Esophagus (tissue), 2 donors: ENCODE data around the gene AXIN1. TPM values are rescaled to one million over a fixed set of nuclear protein-coding genes. Genes with fewer than 3 reads are reported as not detected.
"Not testable (repeated sequence)": the region's sequence is repeated elsewhere in the genome, so short reads cannot be mapped to it uniquely, and the experiment has no call there.

ENCODE experiments used
- H3K27ac ChIP-seq, 2 donors: one replicate each; pipeline ENCODE4 v1.5.1; 2013; ENCODE audit warnings: low read depth in 2 of 2, mild to moderate bottlenecking in 2 of 2, inconsistent platforms in 1 of 2, low read length in 1 of 2, moderate library complexity in 1 of 2
- H3K27me3 ChIP-seq, 2 donors: one replicate each; pipeline ENCODE4 v1.6.1; 2013; ENCODE audit warnings: low read length in 2 of 2, control low read depth in 1 of 2, mild to moderate bottlenecking in 1 of 2; ENCODE audit not compliant: insufficient read depth in 2 of 2, control insufficient read depth in 1 of 2
- H3K36me3 ChIP-seq, 2 donors: one replicate each; pipeline ENCODE4 v1.6.1; 2013; ENCODE audit warnings: low read length in 1 of 2; ENCODE audit not compliant: control insufficient read depth in 2 of 2, insufficient read depth in 2 of 2
- H3K4me1 ChIP-seq, 2 donors: one replicate each; pipeline ENCODE4 v1.6.1; 2013; ENCODE audit warnings: low read length in 1 of 2; ENCODE audit not compliant: control insufficient read depth in 2 of 2, insufficient read depth in 2 of 2
- H3K4me3 ChIP-seq, 2 donors: one replicate each; pipeline ENCODE4 v1.5.1; 2013; ENCODE audit warnings: low read length in 2 of 2, mild to moderate bottlenecking in 2 of 2, low read depth in 1 of 2, moderate library complexity in 1 of 2
- H3K9me3 ChIP-seq, 2 donors: one replicate each; pipeline ENCODE4 v1.6.1; 2013; ENCODE audit warnings: mild to moderate bottlenecking in 2 of 2, low read depth in 1 of 2, low read length in 1 of 2, moderate library complexity in 1 of 2; ENCODE audit not compliant: control insufficient read depth in 2 of 2, insufficient read depth in 1 of 2
- WGBS, 2 donors: extraction: QIAGEN DNeasy Blood & Tissue Kit; methylation state at CpG; one replicate each; pipeline ENCODE4 v1.1.7; 2013; 5-methylcytosine and 5-hydroxymethylcytosine counted together
- polyA plus RNA-seq, 2 donors: library from polyadenylated mRNA; stranded (reverse); fragments of 200-250 nt; gene quantifications; one replicate each; pipeline ENCODE4 v1.2.3, GENCODE V29; 2013
- donor health status: healthy with polysubstance abuse.
- donor health status: Bipolar disorder and iron deficiency.

AXIN1 gene
- polyA plus RNA-seq, 2 donors = 11.9 to 16.7 TPM

GRCh38 chr16:396605-397004 is 44.1 kb upstream of the AXIN1 start:
- H3K36me3 ChIP-seq = no peaks in the 10 kb centered on the region
- peak overlapping the region; percentile 12 to 62 for H3K4me3 ChIP-seq
- no peaks in the 10 kb centered on the region for H3K27me3 ChIP-seq
- H3K27ac ChIP-seq = peak overlapping the region; percentile 59 to 61
- H3K9me3 ChIP-seq = peaks cover 0 to 4% of the 10 kb centered on the region in 2 donors
- WGBS, 2 donors = 6% methylated on average over 22 of the region's 22 CpGs
- H3K4me1 ChIP-seq = peaks cover 0 to 10% of the 10 kb centered on the region in 2 donors

- no peak overlapping the region for H3K4me3 ChIP-seq
- H3K4me1 ChIP-seq = peaks cover 0 to 10% of the 10 kb centered on the region in 2 donors
- no peaks in the 10 kb centered on the region for H3K36me3 ChIP-seq
- H3K9me3 ChIP-seq = peaks cover 0 to 4% of the 10 kb centered on the region in 2 donors
- 31 to 41% methylated on average over 3 of the region's 3 CpGs for WGBS, 2 donors
- H3K27me3 ChIP-seq = no peaks in the 10 kb centered on the region
- no peak overlapping the region for H3K27ac ChIP-seq
These were observed 43.7 kb upstream of the AXIN1 start for GRCh38 chr16:396199-396598.

- peaks cover 0 to 4% of the 10 kb centered on the region in 2 donors for H3K9me3 ChIP-seq
- H3K4me1 ChIP-seq = no peaks in the 10 kb centered on the region
- no peaks in the 10 kb centered on the region for H3K36me3 ChIP-seq
- H3K4me3 ChIP-seq = no peak overlapping the region
- H3K27ac ChIP-seq = no peak overlapping the region
- H3K27me3 ChIP-seq = no peaks in the 10 kb centered on the region
- 89 to 94% methylated on average over 7 of the region's 7 CpGs for WGBS, 2 donors
These were observed 40.0 kb upstream of the AXIN1 start for GRCh38 chr16:392450-393030.

DNA sequence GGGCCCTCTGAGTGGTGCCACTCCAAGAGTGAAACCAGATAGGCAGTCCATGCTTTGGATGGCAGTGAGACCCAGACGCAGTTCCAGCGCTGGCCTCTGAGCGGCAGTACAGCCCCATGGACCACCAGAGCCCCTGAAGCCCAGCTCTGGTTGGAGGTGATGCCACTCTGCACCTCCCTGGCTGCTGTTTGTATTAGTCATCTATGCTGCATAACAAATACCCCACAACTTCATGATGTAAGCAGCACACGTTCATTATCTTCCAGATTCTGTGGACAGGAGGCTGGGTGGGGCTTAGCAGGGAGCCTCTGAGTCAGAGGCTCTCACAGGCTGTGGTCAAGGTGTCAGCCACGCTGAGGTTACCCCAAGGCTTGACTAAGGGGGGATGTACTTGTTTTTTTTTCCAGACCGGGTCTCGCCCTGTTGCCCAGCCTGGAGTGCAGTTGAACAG is 39.4 kb upstream of the AXIN1 start:
- H3K36me3 ChIP-seq = no peaks in the 10 kb centered on the region
- H3K27ac ChIP-seq = no peak overlapping the region
- H3K9me3 ChIP-seq = peaks cover 0 to 4% of the 10 kb centered on the region in 2 donors
- H3K4me1 ChIP-seq = no peaks in the 10 kb centered on the region
- H3K4me3 ChIP-seq = no peak overlapping the region
- WGBS, 2 donors = 64 to 68% methylated on average over 7 of the region's 7 CpGs
- no peaks in the 10 kb centered on the region for H3K27me3 ChIP-seq

GRCh38 chr16:389352-389751 is 36.8 kb upstream of the AXIN1 start:
- H3K4me3 ChIP-seq = no peak overlapping the region
- WGBS, 2 donors = 81 to 83% methylated on average over 10 of the region's 10 CpGs
- H3K27ac ChIP-seq = no peak overlapping the region
- H3K36me3 ChIP-seq = no peaks in the 10 kb centered on the region
- no peaks in the 10 kb centered on the region for H3K4me1 ChIP-seq
- peaks cover 0 to 4% of the 10 kb centered on the region in 2 donors for H3K9me3 ChIP-seq
- H3K27me3 ChIP-seq = no peaks in the 10 kb centered on the region

GRCh38 chr16:387761-388666 is 35.5 kb upstream of the AXIN1 start:
- H3K9me3 ChIP-seq, H3K4me1 ChIP-seq, H3K4me3 ChIP-seq, H3K36me3 ChIP-seq, H3K27me3 ChIP-seq, H3K27ac ChIP-seq: not testable (repeated sequence)
- WGBS, 2 donors = 39 to 47% methylated on average over 20 of the region's 20 CpGs

DNA sequence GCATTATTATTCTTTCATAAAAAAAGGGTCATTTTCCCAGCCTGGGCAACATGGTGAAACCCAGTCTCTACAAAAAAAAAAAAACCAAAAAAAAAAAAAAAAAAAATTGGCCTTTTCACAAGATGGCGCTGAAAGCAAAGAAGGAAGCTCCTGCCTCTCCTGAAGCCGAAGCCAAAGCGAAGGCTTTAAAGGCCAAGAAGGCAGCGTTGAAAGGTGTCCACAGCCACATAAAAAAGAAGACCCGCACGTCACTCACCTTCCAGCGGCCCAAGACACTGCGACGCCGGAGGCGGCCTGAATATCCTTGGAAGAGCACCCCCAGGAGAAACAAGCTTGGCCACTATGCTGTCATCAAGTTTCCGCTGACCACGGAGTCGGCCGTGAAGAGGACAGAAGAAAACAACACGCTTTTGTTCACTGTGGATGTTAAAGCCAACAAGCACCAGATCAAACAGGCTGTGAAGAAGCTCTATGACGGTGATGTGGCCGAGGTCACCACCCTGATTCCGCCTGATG is 34.2 kb upstream of the AXIN1 start:
- no peaks in the 10 kb centered on the region for H3K27me3 ChIP-seq
- H3K4me3 ChIP-seq = no peak overlapping the region
- H3K4me1 ChIP-seq = peaks cover 0 to 2% of the 10 kb centered on the region in 2 donors
- peaks cover 0 to under 1% of the 10 kb centered on the region in 2 donors for H3K9me3 ChIP-seq
- 77 to 80% methylated on average over 19 of the region's 19 CpGs for WGBS, 2 donors
- H3K27ac ChIP-seq = no peak overlapping the region
- no peaks in the 10 kb centered on the region for H3K36me3 ChIP-seq

- 23% methylated on average over 33 of the region's 33 CpGs for WGBS, 2 donors
- Histone ChIP-seq H3K27ac (peak overlapping the region; percentile 68 to 94), H3K4me1 (peaks cover 0 to 16% of the 10 kb centered on the region in 2 donors), H3K4me3 (peak overlapping the region; percentile 1 to 70), H3K27me3 (no peaks in the 10 kb centered on the region), H3K36me3 (peaks cover 0 to 4% of the 10 kb centered on the region in 2 donors), H3K9me3 (no peaks in the 10 kb centered on the region)
These were observed 31.0 kb upstream of the AXIN1 start for GRCh38 chr16:383326-384051.
